ENCODE measurements around the gene METRN. TPM values are rescaled to one million over a fixed set of nuclear protein-coding genes. Genes with fewer than 3 reads are reported as not detected.

Gene METRN
- total RNA-seq, 1 donor from 2014 or later: 30.4 TPM

DNA sequence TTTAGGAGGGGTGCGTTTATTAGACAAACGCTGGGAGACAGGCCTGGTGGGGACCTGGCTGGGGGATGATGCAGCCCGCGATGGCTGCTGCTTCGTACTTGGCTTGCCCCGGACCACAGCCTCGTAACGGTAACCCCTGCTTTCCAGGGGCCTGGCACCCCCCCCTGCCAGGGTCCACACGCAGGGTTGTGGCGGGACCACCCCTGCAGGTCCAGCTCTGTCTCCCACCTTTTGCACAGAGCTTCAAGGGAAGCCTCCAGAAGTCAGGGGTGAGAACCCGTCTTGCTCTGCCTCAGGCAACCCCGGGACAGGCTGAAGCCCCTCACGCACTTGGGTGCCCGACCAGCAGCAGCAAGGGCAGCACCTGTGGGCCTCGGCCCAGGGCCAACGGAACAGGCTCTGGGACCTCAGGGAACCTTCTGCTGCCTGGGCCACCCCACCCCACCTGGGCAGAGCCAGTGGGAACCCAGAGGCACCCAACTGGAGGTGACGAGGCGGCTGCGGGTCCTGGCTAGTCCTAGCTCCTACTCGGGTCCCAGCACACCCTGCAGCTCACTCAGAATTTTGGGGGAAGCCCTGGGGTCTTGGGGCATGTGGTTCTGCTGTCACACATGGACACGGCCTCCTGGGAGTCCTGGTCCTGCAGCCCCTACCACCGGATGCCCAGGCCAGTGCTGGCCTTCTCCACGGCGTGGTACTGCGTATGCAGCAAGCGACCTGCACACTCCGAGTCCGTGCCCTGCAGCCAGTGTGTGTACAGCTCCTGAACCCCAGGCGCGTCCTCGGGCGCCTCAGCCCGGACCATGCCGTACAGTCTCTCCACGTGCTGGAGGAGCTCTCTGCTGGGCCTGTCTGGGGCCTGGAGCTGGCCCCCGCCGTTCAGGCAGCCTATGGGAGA lies 15.1 kb downstream of the METRN start:
- peak; percentile 65 for DNase-seq
- intact Hi-C loops (cut with DNase I): no loop called here

GRCh38 chr16:730666-731509 lies 16.0 kb downstream of the METRN start:
- no peak overlapping the region for H3K27ac ChIP-seq
- H3K9me3 ChIP-seq: no peaks in the 10 kb centered on the region
- DNase-seq: peak; percentile 65
- H3K27me3 ChIP-seq: peaks cover 16% of the 10 kb centered on the region
- intact Hi-C loops (cut with DNase I): no loop called here
- peaks cover 14% of the 10 kb centered on the region for H3K36me3 ChIP-seq
- H3K4me1 ChIP-seq: peaks cover 20% of the 10 kb centered on the region
- no peak for ATAC-seq
- H3K4me3 ChIP-seq: no peak overlapping the region
- TF ChIP-seq CTCF (IDR thresholded peaks at IDR 0.05): no peak

More for the DNA sequence above, 15.1 kb downstream of the METRN start:
- H3K4me1 ChIP-seq: peaks cover 20% of the 10 kb centered on the region
- H3K27ac ChIP-seq: no peak overlapping the region
- peaks cover 16% of the 10 kb centered on the region for H3K27me3 ChIP-seq
- H3K36me3 ChIP-seq: peaks cover 8% of the 10 kb centered on the region
- ATAC-seq: no peak
- H3K9me3 ChIP-seq: no peaks in the 10 kb centered on the region
- TF ChIP-seq CTCF (IDR thresholded peaks at IDR 0.05): no peak
- H3K4me3 ChIP-seq: no peak overlapping the region

DNA sequence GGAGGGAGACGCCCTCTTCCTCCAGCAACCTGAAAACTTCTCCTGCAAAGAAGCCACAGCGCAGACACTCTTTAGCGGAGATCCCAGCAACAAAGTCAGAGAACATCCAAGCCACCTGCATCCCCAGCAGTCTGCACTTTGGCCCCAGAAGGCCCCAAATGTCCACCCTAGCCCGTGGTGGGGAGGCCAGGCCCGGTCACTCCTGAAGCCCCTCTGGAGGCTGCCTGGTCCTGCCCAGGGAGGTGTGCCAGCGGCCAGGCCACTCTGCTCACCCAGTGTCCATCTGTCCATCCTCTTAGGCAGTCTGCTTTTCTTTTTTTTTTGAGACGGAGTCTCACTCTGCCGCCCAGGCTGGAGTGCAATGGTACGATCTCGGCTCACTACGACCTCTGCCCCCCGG lies 17.4 kb downstream of the METRN start:
- Histone ChIP-seq H3K27me3 (peaks cover 8% of the 10 kb centered on the region), H3K27ac (no peak overlapping the region), H3K4me1 (peaks cover 15% of the 10 kb centered on the region), H3K36me3 (peaks cover 28% of the 10 kb centered on the region), H3K4me3 (no peak overlapping the region), H3K9me3 (no peaks in the 10 kb centered on the region)
- TF ChIP-seq CTCF (IDR thresholded peaks at IDR 0.05): no peak
- no peak for ATAC-seq
- DNase-seq: no peak
- intact Hi-C loops (cut with DNase I): no loop called here

DNA sequence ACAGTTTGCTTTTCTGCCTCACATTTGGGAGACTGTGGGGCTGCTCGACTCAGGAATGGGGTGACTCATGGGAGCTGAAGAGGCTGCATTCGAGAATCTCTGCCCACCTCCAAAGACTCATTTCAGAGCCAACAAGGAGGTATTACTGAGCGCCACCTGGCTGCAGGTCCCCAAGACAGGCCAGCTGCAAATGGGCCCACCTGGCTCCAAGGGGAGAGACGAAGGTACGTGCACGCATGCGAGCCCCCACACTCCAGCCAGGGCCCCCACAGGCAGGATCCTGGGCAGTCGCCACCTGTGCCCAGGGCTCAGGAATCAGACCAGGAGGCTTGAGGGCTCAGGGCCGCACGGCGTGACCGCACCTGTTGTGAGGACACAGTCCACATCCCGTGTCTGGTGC lies 18.0 kb downstream of the METRN start:
- H3K4me1 ChIP-seq: peaks cover 9% of the 10 kb centered on the region
- DNase-seq (peak; percentile 58), ATAC-seq (no peak)
- no peaks in the 10 kb centered on the region for H3K9me3 ChIP-seq
- peaks cover 29% of the 10 kb centered on the region for H3K36me3 ChIP-seq
- no peak overlapping the region for H3K27ac ChIP-seq
- peaks cover 2% of the 10 kb centered on the region for H3K27me3 ChIP-seq
- no peak for TF ChIP-seq CTCF (IDR thresholded peaks at IDR 0.05)
- intact Hi-C loops (cut with DNase I): no loop called here
- H3K4me3 ChIP-seq: no peak overlapping the region

DNA sequence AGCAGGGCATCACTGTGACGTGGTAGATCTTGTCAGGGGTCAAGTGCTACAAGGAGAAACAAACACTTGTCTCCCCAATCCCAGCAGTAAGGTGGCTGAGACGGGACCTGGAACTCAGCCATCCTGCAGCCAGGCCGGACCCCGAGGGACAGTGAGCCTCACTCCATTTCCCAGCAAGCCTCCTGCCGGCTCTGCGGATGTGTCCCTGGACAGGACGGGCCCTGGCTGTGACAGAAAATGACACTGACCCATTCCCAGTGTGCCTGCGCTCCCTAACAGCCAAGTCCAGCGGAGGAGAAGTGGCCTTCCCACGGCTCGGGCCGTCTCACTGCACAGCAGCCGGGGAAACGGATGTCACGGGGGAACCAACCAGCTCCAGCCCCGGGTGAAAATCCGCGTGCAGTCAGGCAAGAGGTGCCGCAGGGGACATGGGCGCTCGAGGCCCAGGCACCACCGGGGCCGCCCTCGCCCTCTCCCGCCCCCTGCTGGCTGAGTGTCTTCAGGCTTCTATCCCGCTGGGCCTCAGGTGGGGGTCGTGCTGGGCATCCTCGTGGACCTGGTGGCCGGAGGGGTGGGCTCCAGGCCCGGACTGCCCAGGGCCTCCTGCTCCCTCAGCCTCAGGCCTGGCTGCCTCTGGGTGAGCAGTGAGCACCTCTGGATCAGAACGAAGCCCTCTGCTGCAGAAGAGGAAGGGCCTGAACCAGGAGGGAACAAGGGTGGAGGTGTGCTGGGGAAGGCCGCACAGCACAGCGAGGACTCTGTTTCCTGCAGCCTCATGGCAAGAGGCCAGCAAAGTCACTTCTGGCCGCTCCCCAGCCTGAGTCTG lies 18.7 kb downstream of the METRN start:
- H3K36me3 ChIP-seq: peaks cover 29% of the 10 kb centered on the region
- H3K9me3 ChIP-seq: no peaks in the 10 kb centered on the region
- H3K4me1 ChIP-seq: peaks cover 2% of the 10 kb centered on the region
- DNase-seq (no peak), ATAC-seq (peak; percentile 31)
- intact Hi-C loops (cut with DNase I): no loop called here
- TF ChIP-seq CTCF (IDR thresholded peaks at IDR 0.05): peak; percentile 38
- H3K27me3 ChIP-seq: no peaks in the 10 kb centered on the region
- no peak overlapping the region for H3K4me3 ChIP-seq
- no peak overlapping the region for H3K27ac ChIP-seq

All from upper lobe of right lung (tissue), 1 donor.